Parathyroid adenoma (tissue), 2 donors: ENCODE measurements around the gene GLRX3.

ENCODE experiments used
- H2AFZ ChIP-seq: fragments of 300-600 bp; sonication (generic); one replicate; pipeline ENCODE4 v1.7.0; 2017; ENCODE audit warnings: antibody characterized with exemption, mild to moderate bottlenecking
- H3K27ac ChIP-seq: fragments of 300-600 bp; sonication (generic); one replicate; pipeline ENCODE4 v1.7.0; 2017
- H3K27me3 ChIP-seq: fragments of 300-600 bp; sonication (generic); one replicate; pipeline ENCODE4 v1.7.0; 2017; ENCODE audit warnings: low read length; ENCODE audit not compliant: control insufficient read depth, insufficient read depth
- H3K36me3 ChIP-seq: fragments of 300-600 bp; sonication (generic); one replicate; pipeline ENCODE4 v1.7.0; 2017; ENCODE audit warnings: low read length; ENCODE audit not compliant: control insufficient read depth, insufficient read depth
- H3K4me1 ChIP-seq: fragments of 300-600 bp; sonication (generic); one replicate; pipeline ENCODE4 v1.7.0; 2017; ENCODE audit warnings: control low read depth
- H3K4me2 ChIP-seq: fragments of 300-600 bp; sonication (generic); one replicate; pipeline ENCODE4 v1.7.0; 2017; ENCODE audit warnings: low read length
- H3K4me3 ChIP-seq: fragments of 300-600 bp; sonication (generic); one replicate; pipeline ENCODE4 v1.7.0; 2017; ENCODE audit warnings: low read depth, low read length
- H3K79me2 ChIP-seq: fragments of 300-600 bp; sonication (generic); one replicate; pipeline ENCODE4 v1.7.0; 2017; ENCODE audit warnings: control low read depth
- H3K9ac ChIP-seq: fragments of 300-600 bp; sonication (generic); one replicate; pipeline ENCODE4 v1.7.0; 2017; ENCODE audit warnings: mild to moderate bottlenecking
- H3K9me3 ChIP-seq: fragments of 300-600 bp; sonication (generic); one replicate; pipeline ENCODE4 v1.7.0; 2017; ENCODE audit warnings: low read length; ENCODE audit not compliant: control insufficient read depth
- TF ChIP-seq, protein P1 (sequence below): fragments of 300-600 bp; sonication (generic); IDR thresholded peaks from one replicate; pipeline ENCODE4 v1.7.0; 2017; ENCODE audit warnings: antibody characterized with exemption, mild to moderate bottlenecking
- donor health status: primary hyperparathyroidism.

GLRX3 gene

DNA sequence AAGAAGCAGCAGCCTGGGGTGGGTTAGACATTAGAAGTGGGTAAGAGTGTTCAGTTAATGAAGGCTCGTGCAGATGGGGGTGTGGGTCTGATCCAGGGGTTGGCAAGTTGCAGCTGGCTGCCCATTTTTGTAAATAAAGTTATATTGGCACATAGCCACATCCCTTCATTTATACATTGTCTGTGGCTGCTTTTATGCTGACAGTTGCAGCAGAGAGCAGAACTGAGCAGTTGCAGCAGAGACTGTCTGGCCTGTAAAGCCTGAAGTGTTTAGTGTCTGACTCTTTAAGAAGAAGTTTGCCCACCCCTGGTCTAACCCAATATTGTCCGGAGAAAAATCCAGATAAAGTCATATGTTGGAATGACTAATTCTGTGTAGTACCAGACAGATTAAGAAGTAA is 38.1 kb downstream of the GLRX3 start:
- TF ChIP-seq, protein P1, sequence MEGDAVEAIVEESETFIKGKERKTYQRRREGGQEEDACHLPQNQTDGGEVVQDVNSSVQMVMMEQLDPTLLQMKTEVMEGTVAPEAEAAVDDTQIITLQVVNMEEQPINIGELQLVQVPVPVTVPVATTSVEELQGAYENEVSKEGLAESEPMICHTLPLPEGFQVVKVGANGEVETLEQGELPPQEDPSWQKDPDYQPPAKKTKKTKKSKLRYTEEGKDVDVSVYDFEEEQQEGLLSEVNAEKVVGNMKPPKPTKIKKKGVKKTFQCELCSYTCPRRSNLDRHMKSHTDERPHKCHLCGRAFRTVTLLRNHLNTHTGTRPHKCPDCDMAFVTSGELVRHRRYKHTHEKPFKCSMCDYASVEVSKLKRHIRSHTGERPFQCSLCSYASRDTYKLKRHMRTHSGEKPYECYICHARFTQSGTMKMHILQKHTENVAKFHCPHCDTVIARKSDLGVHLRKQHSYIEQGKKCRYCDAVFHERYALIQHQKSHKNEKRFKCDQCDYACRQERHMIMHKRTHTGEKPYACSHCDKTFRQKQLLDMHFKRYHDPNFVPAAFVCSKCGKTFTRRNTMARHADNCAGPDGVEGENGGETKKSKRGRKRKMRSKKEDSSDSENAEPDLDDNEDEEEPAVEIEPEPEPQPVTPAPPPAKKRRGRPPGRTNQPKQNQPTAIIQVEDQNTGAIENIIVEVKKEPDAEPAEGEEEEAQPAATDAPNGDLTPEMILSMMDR, result no peak
- Histone ChIP-seq H3K79me2 (no peaks in the 10 kb centered on the region), H3K4me3 (no peak overlapping the region), H3K9me3 (no peaks in the 10 kb centered on the region), H3K27me3 (no peaks in the 10 kb centered on the region), H3K36me3 (no peaks in the 10 kb centered on the region), H3K27ac (no peak overlapping the region), H3K4me1 (no peaks in the 10 kb centered on the region), H2AFZ (no peak overlapping the region), H3K4me2 (no peak overlapping the region), H3K9ac (no peak overlapping the region)

DNA sequence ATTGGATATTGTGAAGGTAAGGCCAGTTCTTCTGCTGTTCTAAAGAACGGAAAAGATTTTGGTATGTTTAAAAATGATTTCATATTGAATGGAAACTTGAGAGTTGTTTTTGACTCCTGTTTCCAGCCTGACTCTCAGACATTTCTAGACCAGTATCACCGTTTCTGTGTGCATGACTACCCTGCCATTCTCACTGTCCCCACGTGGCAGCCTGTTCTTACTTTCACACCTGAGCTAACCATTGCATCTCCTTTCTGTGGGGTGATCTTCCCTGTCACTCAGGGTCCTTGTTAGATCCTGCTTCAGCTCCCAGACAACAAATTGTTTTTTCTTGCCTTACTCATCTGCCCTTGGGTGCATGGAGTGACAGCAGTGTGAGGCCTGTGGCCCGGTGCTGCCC is 38.9 kb downstream of the GLRX3 start:
- H2AFZ ChIP-seq, result no peak overlapping the region
- no peaks in the 10 kb centered on the region for H3K36me3 ChIP-seq
- TF ChIP-seq, protein P1, result no peak
- no peaks in the 10 kb centered on the region for H3K4me1 ChIP-seq
- no peaks in the 10 kb centered on the region for H3K79me2 ChIP-seq
- H3K4me3 ChIP-seq, result no peak overlapping the region
- H3K9me3 ChIP-seq, result no peaks in the 10 kb centered on the region
- no peak overlapping the region for H3K9ac ChIP-seq
- H3K4me2 ChIP-seq, result no peak overlapping the region
- no peaks in the 10 kb centered on the region for H3K27me3 ChIP-seq
- H3K27ac ChIP-seq, result no peak overlapping the region

DNA sequence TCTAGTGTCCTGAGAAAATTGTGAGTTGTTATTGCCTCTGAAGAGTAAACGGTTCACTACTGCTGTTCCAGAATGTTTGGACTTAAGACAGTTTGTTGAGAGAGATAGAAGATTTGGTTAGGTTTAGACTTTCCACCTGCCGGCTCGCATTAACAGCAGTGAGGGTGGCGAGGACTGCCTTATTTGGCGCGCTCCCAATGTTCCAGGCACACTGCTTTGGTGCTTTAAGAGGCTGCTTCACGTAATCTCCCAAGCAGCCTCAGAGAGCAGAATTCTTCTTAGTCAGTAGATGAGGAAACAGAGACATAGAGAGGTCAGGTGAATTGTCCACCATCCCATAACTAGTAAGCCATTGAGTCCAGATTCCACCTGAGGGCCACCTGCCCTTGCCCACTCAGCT is 41.1 kb downstream of the GLRX3 start:
- no peak overlapping the region for H3K9ac ChIP-seq
- H3K4me2 ChIP-seq, result no peak overlapping the region
- H3K9me3 ChIP-seq, result no peaks in the 10 kb centered on the region
- no peak overlapping the region for H3K27ac ChIP-seq
- H3K4me3 ChIP-seq, result no peak overlapping the region
- no peaks in the 10 kb centered on the region for H3K4me1 ChIP-seq
- H2AFZ ChIP-seq, result no peak overlapping the region
- no peaks in the 10 kb centered on the region for H3K27me3 ChIP-seq
- no peaks in the 10 kb centered on the region for H3K36me3 ChIP-seq
- H3K79me2 ChIP-seq, result no peaks in the 10 kb centered on the region
- TF ChIP-seq, protein P1, result no peak

DNA sequence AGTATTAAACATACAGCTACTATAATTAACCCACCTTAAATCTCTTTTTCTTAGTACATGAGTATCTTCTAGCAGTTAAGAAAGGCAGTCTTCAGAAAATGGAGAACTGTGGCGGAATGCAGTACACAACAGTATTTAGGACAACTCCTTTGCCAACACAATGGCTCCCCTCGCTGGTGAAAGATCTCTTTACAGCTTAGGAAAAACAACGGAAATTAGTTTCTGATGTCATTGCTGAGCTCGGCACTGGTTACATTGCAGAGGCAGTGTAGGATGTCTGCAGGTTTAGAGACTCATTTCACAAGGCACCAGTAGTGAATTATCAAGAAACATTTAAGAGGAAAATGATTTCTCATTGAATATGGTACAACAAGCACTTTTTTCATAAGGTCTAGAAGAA is 43.4 kb downstream of the GLRX3 start:
- no peak overlapping the region for H3K27ac ChIP-seq
- H3K27me3 ChIP-seq, result no peaks in the 10 kb centered on the region
- H3K79me2 ChIP-seq, result no peaks in the 10 kb centered on the region
- no peaks in the 10 kb centered on the region for H3K4me1 ChIP-seq
- H3K4me2 ChIP-seq, result no peak overlapping the region
- H2AFZ ChIP-seq, result no peak overlapping the region
- H3K4me3 ChIP-seq, result no peak overlapping the region
- H3K9me3 ChIP-seq, result no peaks in the 10 kb centered on the region
- TF ChIP-seq, protein P1, result peak; percentile 32
- no peaks in the 10 kb centered on the region for H3K36me3 ChIP-seq
- H3K9ac ChIP-seq, result no peak overlapping the region

DNA sequence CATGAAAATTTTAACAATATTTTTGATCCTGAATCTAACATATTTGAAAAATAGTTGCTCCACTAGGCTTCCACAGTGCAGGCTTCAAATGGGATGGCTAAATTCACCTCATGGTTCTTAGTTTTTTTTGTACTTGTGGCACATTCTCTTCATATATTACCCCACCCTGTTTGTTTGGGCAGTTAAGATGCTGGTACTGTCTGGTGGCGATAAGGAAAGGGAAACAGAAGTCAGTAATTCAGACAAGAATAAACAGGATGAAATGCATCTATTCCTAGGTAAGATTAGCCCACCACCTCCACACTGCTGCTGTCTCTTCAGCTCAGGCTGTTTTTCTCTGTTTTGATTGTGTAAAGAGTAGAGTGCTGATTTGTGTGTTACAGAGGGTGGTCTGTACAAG is 44.2 kb downstream of the GLRX3 start:
- Histone ChIP-seq H3K27me3 (no peaks in the 10 kb centered on the region), H3K36me3 (no peaks in the 10 kb centered on the region), H3K4me1 (no peaks in the 10 kb centered on the region), H3K9ac (no peak overlapping the region), H3K9me3 (no peaks in the 10 kb centered on the region), H3K27ac (no peak overlapping the region), H3K79me2 (no peaks in the 10 kb centered on the region), H3K4me2 (no peak overlapping the region), H2AFZ (no peak overlapping the region), H3K4me3 (no peak overlapping the region)
- TF ChIP-seq, protein P1, result no peak
